Nephron (organoid): ENCODE measurements around the gene MRTFB.

Source experiments
- H3K27ac Mint-ChIP-seq, 3 experiments: 2 replicates each; pipeline ENCODE4 v1.8.0; 2020; ENCODE audit warnings: mixed read lengths in 3 of 3, mild to moderate bottlenecking in 2 of 3, moderate library complexity in 1 of 3
- H3K27me3 Mint-ChIP-seq: 2 replicates; pipeline ENCODE4 v1.8.0; 2021; ENCODE audit warnings: low read depth, mild to moderate bottlenecking, moderate library complexity, mixed read lengths
- H3K36me3 Mint-ChIP-seq: 2 replicates; pipeline ENCODE4 v1.8.0; 2020; ENCODE audit warnings: low read depth, mixed read lengths
- H3K4me1 Mint-ChIP-seq: 2 replicates; pipeline ENCODE4 v1.8.0; 2020; ENCODE audit warnings: mixed read lengths
- H3K4me3 Mint-ChIP-seq, 3 experiments: 2 replicates each; pipeline ENCODE4 v1.8.0; 2020; ENCODE audit warnings: mild to moderate bottlenecking in 3 of 3, mixed read lengths in 3 of 3, moderate library complexity in 2 of 3
- H3K9me3 Mint-ChIP-seq: 2 replicates; pipeline ENCODE4 v1.8.0; 2020; ENCODE audit warnings: mixed read lengths
- TF ChIP-seq, protein P1 (sequence below), 3 experiments: fragments of 200-600 bp; sonication (generic); IDR thresholded peaks; one replicate each; pipeline ENCODE4 v1.5.0; 2021; ENCODE audit warnings: antibody characterized with exemption in 3 of 3; ENCODE audit not compliant: unreplicated experiment in 3 of 3

MRTFB gene

DNA sequence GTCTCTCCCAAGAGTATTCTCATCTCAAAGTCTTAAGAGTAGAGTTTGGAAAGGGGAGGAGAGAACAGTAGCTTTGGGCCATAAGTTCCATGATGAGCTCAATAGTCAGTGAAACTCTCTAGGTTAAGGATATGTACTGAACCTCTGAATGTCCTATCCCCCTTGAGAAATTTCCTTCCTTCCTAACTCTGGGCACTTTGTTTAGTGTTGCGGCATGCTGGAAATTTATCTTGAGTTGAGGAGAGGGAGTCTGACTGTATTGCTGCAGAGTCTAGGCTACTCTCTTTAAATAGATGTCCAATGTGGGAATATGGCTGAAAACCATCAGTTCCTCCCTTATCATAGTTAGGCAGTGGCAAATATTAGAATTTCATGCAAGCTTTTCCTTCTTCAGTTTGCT, 16.1 kb downstream of the MRTFB start:
- TF ChIP-seq, protein P1, sequence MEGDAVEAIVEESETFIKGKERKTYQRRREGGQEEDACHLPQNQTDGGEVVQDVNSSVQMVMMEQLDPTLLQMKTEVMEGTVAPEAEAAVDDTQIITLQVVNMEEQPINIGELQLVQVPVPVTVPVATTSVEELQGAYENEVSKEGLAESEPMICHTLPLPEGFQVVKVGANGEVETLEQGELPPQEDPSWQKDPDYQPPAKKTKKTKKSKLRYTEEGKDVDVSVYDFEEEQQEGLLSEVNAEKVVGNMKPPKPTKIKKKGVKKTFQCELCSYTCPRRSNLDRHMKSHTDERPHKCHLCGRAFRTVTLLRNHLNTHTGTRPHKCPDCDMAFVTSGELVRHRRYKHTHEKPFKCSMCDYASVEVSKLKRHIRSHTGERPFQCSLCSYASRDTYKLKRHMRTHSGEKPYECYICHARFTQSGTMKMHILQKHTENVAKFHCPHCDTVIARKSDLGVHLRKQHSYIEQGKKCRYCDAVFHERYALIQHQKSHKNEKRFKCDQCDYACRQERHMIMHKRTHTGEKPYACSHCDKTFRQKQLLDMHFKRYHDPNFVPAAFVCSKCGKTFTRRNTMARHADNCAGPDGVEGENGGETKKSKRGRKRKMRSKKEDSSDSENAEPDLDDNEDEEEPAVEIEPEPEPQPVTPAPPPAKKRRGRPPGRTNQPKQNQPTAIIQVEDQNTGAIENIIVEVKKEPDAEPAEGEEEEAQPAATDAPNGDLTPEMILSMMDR (IDR thresholded peaks at IDR 0.05; ENCODE audit: unreplicated experiment in 3 of 3), result no peak
- Mint-ChIP-seq H3K4me1 (peaks cover 45% of the 10 kb centered on the region), H3K9me3 (no peaks in the 10 kb centered on the region), H3K4me3 (no peak overlapping the region), H3K36me3 (peaks cover 50% of the 10 kb centered on the region), H3K27me3 (no peaks in the 10 kb centered on the region), H3K27ac (peak overlapping the region; percentile 8 to 86 (median 61))

DNA sequence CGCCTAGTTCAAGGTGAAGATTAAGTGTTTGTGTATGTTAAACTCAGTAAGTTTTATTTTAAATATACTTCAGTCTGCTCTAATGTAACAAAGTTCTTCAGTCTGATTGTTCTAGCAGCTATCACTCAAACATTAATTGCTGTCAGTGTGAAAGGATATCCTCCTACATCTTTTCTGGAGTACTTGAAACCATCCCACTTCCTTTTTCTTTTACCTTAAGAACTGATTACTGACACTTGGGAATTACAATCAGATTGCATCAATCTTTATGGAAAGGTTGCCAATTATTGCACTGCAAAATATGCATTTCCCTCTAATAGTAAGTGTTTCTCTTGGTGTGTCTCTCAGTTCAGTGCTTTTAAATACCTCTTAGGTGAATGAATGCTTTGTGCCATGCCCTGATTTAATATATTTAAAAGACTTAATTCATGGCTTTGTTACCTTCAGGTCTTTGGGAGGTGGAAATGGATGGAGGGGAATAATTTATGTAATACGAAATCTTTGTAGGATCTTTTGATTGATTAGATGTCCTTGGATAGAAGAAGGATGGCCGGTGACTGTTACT, 16.6 kb downstream of the MRTFB start:
- TF ChIP-seq, protein P1 (IDR thresholded peaks at IDR 0.05; ENCODE audit: unreplicated experiment in 3 of 3), result no peak
- no peaks in the 10 kb centered on the region for H3K27me3 Mint-ChIP-seq
- no peaks in the 10 kb centered on the region for H3K9me3 Mint-ChIP-seq
- peaks cover 47% of the 10 kb centered on the region for H3K36me3 Mint-ChIP-seq
- H3K4me3 Mint-ChIP-seq, result no peak overlapping the region
- H3K4me1 Mint-ChIP-seq, result peaks cover 50% of the 10 kb centered on the region
- H3K27ac Mint-ChIP-seq, result peak overlapping the region; percentile 8 to 86 (median 61)

DNA sequence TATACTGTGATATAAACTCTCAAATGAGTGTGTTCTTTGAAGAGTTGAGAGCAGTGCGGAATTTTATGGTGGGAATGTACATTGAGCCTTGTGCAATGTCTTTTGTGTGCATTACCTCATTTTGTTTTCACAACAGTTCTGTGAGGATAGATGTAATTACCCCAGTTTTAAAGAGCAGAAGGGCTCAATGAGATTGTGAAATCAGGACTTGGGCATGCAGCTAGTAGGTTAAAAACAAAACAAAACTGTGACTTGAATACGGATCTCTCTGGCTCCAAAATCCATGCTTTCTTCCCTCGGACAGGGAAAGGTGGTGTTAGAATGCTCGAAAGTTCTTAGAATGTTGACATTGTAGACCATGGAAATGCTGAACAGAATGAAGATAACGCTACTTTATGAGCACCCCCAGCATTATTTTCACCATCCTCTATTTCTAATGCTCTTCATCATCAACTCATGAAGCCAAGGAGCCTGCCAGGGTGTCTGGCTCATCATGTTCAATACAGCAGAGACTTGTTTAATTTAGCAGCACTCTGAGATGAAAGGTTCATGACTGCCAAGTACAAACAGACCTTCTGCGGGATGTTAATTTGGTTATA, 17.1 kb downstream of the MRTFB start:
- TF ChIP-seq, protein P1 (IDR thresholded peaks at IDR 0.05; ENCODE audit: unreplicated experiment in 3 of 3), result no peak
- no peaks in the 10 kb centered on the region for H3K9me3 Mint-ChIP-seq
- H3K27me3 Mint-ChIP-seq, result no peaks in the 10 kb centered on the region
- H3K4me3 Mint-ChIP-seq, result no peak overlapping the region
- peak overlapping the region; percentile 8 to 86 (median 61) for H3K27ac Mint-ChIP-seq
- peaks cover 41% of the 10 kb centered on the region for H3K36me3 Mint-ChIP-seq
- peaks cover 54% of the 10 kb centered on the region for H3K4me1 Mint-ChIP-seq

DNA sequence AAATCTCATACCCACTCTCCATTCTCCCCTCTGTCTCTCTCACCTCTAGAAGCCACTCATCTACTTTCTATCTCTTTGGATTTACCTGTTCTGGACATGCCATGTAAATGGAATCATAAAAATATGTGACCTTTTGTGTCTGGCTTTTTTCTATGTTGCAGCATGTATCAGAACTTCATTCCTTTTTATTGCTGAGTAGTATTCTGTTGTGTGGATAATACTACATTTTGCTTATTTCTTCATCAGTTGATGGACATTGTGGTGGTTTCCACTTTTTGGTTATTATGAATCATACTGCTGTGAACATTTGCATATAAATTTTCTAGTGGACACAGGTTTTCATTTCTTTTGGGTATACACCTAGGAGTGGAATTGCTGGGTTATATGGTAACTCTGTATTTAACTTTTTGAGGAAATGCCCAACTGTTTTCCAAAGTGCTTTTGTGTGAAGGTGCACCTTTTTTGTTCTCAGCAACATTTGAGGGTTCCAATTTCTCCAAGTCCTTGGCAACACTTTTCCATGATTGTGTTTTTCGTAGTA, 18.2 kb downstream of the MRTFB start:
- peaks cover 32% of the 10 kb centered on the region for H3K36me3 Mint-ChIP-seq
- H3K9me3 Mint-ChIP-seq, result no peaks in the 10 kb centered on the region
- TF ChIP-seq, protein P1 (IDR thresholded peaks at IDR 0.05; ENCODE audit: unreplicated experiment in 3 of 3), result no peak
- H3K4me1 Mint-ChIP-seq, result peaks cover 54% of the 10 kb centered on the region
- peak overlapping the region in 2 of 3 experiments; percentile 51 to 86 for H3K27ac Mint-ChIP-seq
- no peak overlapping the region for H3K4me3 Mint-ChIP-seq
- no peaks in the 10 kb centered on the region for H3K27me3 Mint-ChIP-seq

DNA sequence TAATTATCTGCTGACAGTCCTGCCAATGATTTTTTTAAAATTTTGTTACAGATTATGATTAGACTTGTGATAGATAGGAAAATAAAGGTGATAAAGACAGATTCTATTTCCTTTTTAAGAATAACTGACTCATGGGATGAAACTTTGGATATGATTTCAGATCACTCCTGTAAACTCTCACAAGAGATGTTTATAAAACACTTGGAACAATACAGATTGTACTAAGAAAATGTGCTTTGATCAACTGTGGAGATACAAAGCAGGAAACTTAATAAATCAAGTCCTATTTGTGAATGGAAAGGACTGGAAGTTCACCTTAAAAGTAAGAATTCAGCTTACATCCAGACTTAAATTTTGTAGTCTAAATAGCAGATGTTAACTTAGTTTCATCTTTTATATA, 21.4 kb downstream of the MRTFB start:
- H3K9me3 Mint-ChIP-seq, result no peaks in the 10 kb centered on the region
- TF ChIP-seq, protein P1 (IDR thresholded peaks at IDR 0.05; ENCODE audit: unreplicated experiment in 3 of 3), result no peak
- no peak overlapping the region for H3K4me3 Mint-ChIP-seq
- peaks cover 34% of the 10 kb centered on the region for H3K4me1 Mint-ChIP-seq
- peaks cover 34% of the 10 kb centered on the region for H3K36me3 Mint-ChIP-seq
- H3K27ac Mint-ChIP-seq, result peak overlapping the region in 2 of 3 experiments; percentile 11 to 67
- no peaks in the 10 kb centered on the region for H3K27me3 Mint-ChIP-seq
